H1 (cell line): ENCODE results near the gene WDR59. TPM values are rescaled to one million over a fixed set of nuclear protein-coding genes. Genes with fewer than 3 reads are reported as not detected.

Source experiments
- CTCF ChIA-PET: fragments of 300-600 bp; sonication (Branson Sonifier 250); formaldehyde crosslinking; loops from one replicate; lab custom pipeline; 2021; ENCODE audit not compliant: partially characterized antibody; lab: Charles Lee
- POLR2A ChIA-PET: fragments of 300-600 bp; sonication (Branson Sonifier 250); formaldehyde crosslinking; loops from one replicate; lab custom pipeline; 2021; ENCODE audit warnings: inconsistent platforms; ENCODE audit not compliant: partially characterized antibody; lab: Charles Lee
- DNase-seq, 2 experiments: peaks; one replicate each; pipeline versions ENCODE4 v3.0.0 to v3.0.0-alpha.2; 2010 to 2022; ENCODE audit warnings: low spot score in 2 of 2, low read depth in 1 of 2, mixed read lengths in 1 of 2
- FAIRE-seq: peaks from 2 replicates; lab custom pipeline; 2011; peaks lifted over from hg19 to GRCh38; lab: Jason Lieb, UNC
- H2AFZ ChIP-seq: 2 replicates; pipeline ENCODE4 v1.8.1; 2012; ENCODE audit warnings: low read length, inconsistent platforms
- H2AK5ac ChIP-seq: 2 replicates; pipeline ENCODE4 v1.6.1; 2013; ENCODE audit warnings: low read depth, low read length
- H2BK120ac ChIP-seq: replicated peaks from 2 replicates; pipeline ENCODE3; 2013; ENCODE audit warnings: low read depth, low read length, inconsistent platforms
- H2BK12ac ChIP-seq: 2 replicates; pipeline ENCODE4 v1.6.1; 2013; ENCODE audit warnings: low read depth, low read length
- H2BK15ac ChIP-seq: 2 replicates; pipeline ENCODE4 v1.6.1; 2013; ENCODE audit warnings: low read length
- H2BK20ac ChIP-seq: 2 replicates; pipeline ENCODE4 v1.6.1; 2013; ENCODE audit warnings: low read length
- H2BK5ac ChIP-seq: 2 replicates; pipeline ENCODE4 v1.6.1; 2013; ENCODE audit warnings: low read depth, low read length
- H3K14ac ChIP-seq: 2 replicates; pipeline ENCODE4 v1.6.1; 2013; ENCODE audit warnings: inconsistent platforms; ENCODE audit not compliant: insufficient read length
- H3K18ac ChIP-seq: 2 replicates; pipeline ENCODE4 v1.6.1; 2013; ENCODE audit warnings: low read length; ENCODE audit errors: extremely low read depth
- H3K23ac ChIP-seq: 2 replicates; pipeline ENCODE4 v1.6.1; 2013; ENCODE audit warnings: inconsistent platforms; ENCODE audit not compliant: insufficient read length
- H3K23me2 ChIP-seq: 2 replicates; pipeline ENCODE4 v1.6.1; 2013; ENCODE audit warnings: low read depth, low read length
- H3K27ac ChIP-seq: 2 replicates; pipeline ENCODE4 v1.6.1; 2011; ENCODE audit warnings: low read depth, low read length, inconsistent platforms
- H3K27me3 ChIP-seq, 4 experiments: replicated peaks in 1 of 4; 1 replicate in 1 of 4; 2 replicates in 3 of 4; pipeline versions ENCODE4 v1.6.1 to v1.8.1; 2011 to 2013; ENCODE audit warnings: low read length in 3 of 4, mild to moderate bottlenecking in 3 of 4, inconsistent platforms in 2 of 4, mixed read lengths in 2 of 4, moderate library complexity in 1 of 4; ENCODE audit not compliant: control insufficient read depth in 3 of 4, insufficient read depth in 3 of 4; ENCODE audit errors: extremely low read depth in 1 of 4
- H3K36me3 ChIP-seq, 4 experiments: 2 replicates each; pipeline versions ENCODE4 v1.6.1 to v1.8.1; 2011 to 2013; ENCODE audit warnings: mild to moderate bottlenecking in 4 of 4, low read length in 3 of 4, moderate library complexity in 2 of 4, control low read depth in 1 of 4, inconsistent platforms in 1 of 4; ENCODE audit not compliant: insufficient read depth in 4 of 4, control insufficient read depth in 2 of 4
- H3K4ac ChIP-seq: replicated peaks from 2 replicates; pipeline ENCODE3; 2013; ENCODE audit warnings: low read length, low read depth, mixed read lengths, inconsistent platforms; ENCODE audit not compliant: insufficient read length
- H3K4me1 ChIP-seq, 4 experiments: replicated peaks in 1 of 4; 1 replicate in 1 of 4; 2 replicates in 3 of 4; pipeline versions ENCODE4 v1.6.1 to v1.8.1; 2011 to 2013; ENCODE audit warnings: low read length in 3 of 4, inconsistent platforms in 2 of 4, mixed read lengths in 1 of 4; ENCODE audit not compliant: insufficient read depth in 4 of 4, control insufficient read depth in 3 of 4
- H3K4me2 ChIP-seq, 2 experiments: 2 replicates each; pipeline versions ENCODE4 v1.6.1 to v1.8.1; 2011 to 2013; ENCODE audit warnings: low read depth in 2 of 2, low read length in 2 of 2, control low read depth in 1 of 2, inconsistent platforms in 1 of 2, mild to moderate bottlenecking in 1 of 2; ENCODE audit not compliant: insufficient read depth in 1 of 2
- H3K4me3 ChIP-seq, 4 experiments: fragments of 200-600, 300-600 bp in 1 of 4; sonication (generic), shearing (Covaris generic), sonication (Bioruptor Twin) in 1 of 4; 2 replicates each; pipeline versions ENCODE4 v1.5.1 to v1.8.1; 2011 to 2016; ENCODE audit warnings: low read length in 4 of 4, low read depth in 3 of 4, control low read depth in 2 of 4, inconsistent platforms in 2 of 4, mild to moderate bottlenecking in 2 of 4, mixed read lengths in 1 of 4, moderate library complexity in 1 of 4; ENCODE audit not compliant: insufficient read depth in 2 of 4; ENCODE audit errors: extremely low read depth in 1 of 4
- H3K56ac ChIP-seq: replicated peaks from 2 replicates; pipeline ENCODE3; 2013; ENCODE audit warnings: low read depth, mild to moderate bottlenecking, mixed read lengths, low read length, inconsistent platforms; ENCODE audit not compliant: insufficient read length
- H3K79me1 ChIP-seq: 2 replicates; pipeline ENCODE4 v1.6.1; 2013; ENCODE audit warnings: low read depth, low read length, control low read depth
- H3K79me2 ChIP-seq, 2 experiments: 2 replicates each; pipeline versions ENCODE4 v1.6.1 to v1.8.1; 2012 to 2013; ENCODE audit warnings: low read length in 2 of 2, mild to moderate bottlenecking in 2 of 2, inconsistent platforms in 1 of 2; ENCODE audit not compliant: insufficient read depth in 2 of 2, control insufficient read depth in 1 of 2
- H3K9ac ChIP-seq, 4 experiments: replicated peaks in 1 of 4; 1 replicate in 1 of 4; 2 replicates in 3 of 4; pipeline versions ENCODE4 v1.6.1 to v1.8.1; 2011 to 2013; ENCODE audit warnings: low read depth in 3 of 4, low read length in 3 of 4, control low read depth in 2 of 4, mild to moderate bottlenecking in 2 of 4, moderate library complexity in 2 of 4, inconsistent platforms in 1 of 4; ENCODE audit errors: extremely low read depth in 1 of 4
- H3K9me3 ChIP-seq, 2 experiments: 2 replicates each; pipeline versions ENCODE4 v1.6.1 to v1.8.1; 2012 to 2013; ENCODE audit warnings: mild to moderate bottlenecking in 2 of 2, moderate library complexity in 2 of 2, control low read depth in 1 of 2, inconsistent platforms in 1 of 2, low read depth in 1 of 2, low read length in 1 of 2, mixed read lengths in 1 of 2; ENCODE audit not compliant: insufficient read depth in 2 of 2
- H4K20me1 ChIP-seq, 2 experiments: replicated peaks in 1 of 2; 2 replicates each; pipeline versions ENCODE3 to v1.8.1; 2011 to 2013; ENCODE audit warnings: inconsistent platforms in 2 of 2, low read length in 2 of 2, mild to moderate bottlenecking in 1 of 2; ENCODE audit not compliant: insufficient read depth in 2 of 2, control insufficient read depth in 1 of 2
- H4K5ac ChIP-seq: 2 replicates; pipeline ENCODE4 v1.6.1; 2013; ENCODE audit warnings: low read length, low read depth, mixed read lengths, inconsistent platforms; ENCODE audit not compliant: insufficient read length
- H4K8ac ChIP-seq: 2 replicates; pipeline ENCODE4 v1.8.0; 2013; ENCODE audit warnings: mild to moderate bottlenecking, moderate library complexity, low read length, inconsistent platforms; ENCODE audit not compliant: insufficient read depth; ENCODE audit errors: extremely low read depth
- H4K91ac ChIP-seq: replicated peaks from 2 replicates; pipeline ENCODE3; 2013; ENCODE audit warnings: low read length, mixed read lengths, inconsistent platforms; ENCODE audit not compliant: insufficient read length
- CBX5 ChIP-seq: fragments of 300-800, 300-1000 bp; sonication (generic); IDR thresholded peaks from 2 replicates; pipeline ENCODE4 v1.7.1; 2016; ENCODE audit warnings: antibody characterized with exemption, low read length, low read depth
- MAFK ChIP-seq: IDR thresholded peaks from 2 replicates; pipeline ENCODE4 v1.6.1; 2012; ENCODE audit warnings: low read depth, mild to moderate bottlenecking, improper control_type of control experiment, low read length
- NRF1 ChIP-seq: IDR thresholded peaks from 2 replicates; pipeline ENCODE4 v1.6.1; 2011; ENCODE audit warnings: mild to moderate bottlenecking, low read depth, low read length, improper control_type of control experiment
- PHF8 ChIP-seq: fragments of 200-600 bp; sonication (generic); conservative IDR thresholded peaks from 2 replicates; pipeline ENCODE4 v1.7.1; 2012; ENCODE audit warnings: low read depth, mild to moderate bottlenecking, inconsistent platforms, low read length, moderate library complexity
- RBBP5 ChIP-seq: IDR thresholded peaks from 2 replicates; pipeline ENCODE4 v1.7.1; 2012; ENCODE audit warnings: low read depth, mild to moderate bottlenecking, inconsistent platforms, low read length, moderate library complexity, borderline replicate concordance
- SP2 ChIP-seq: IDR thresholded peaks from 2 replicates; pipeline ENCODE4 v1.6.1; 2012; ENCODE audit warnings: mild to moderate bottlenecking, low read length, inconsistent platforms
- SUZ12 ChIP-seq: fragments of 200-600 bp; sonication (generic); IDR thresholded peaks from 2 replicates; pipeline ENCODE4 v1.6.1; 2012; ENCODE audit warnings: mild to moderate bottlenecking, inconsistent platforms, low read length, moderate library complexity, mixed read lengths
- TAF7 ChIP-seq: optimal IDR thresholded peaks from 2 replicates; pipeline ENCODE3; 2011; ENCODE audit warnings: low read depth, mild to moderate bottlenecking, inconsistent platforms, low read length, moderate library complexity, borderline replicate concordance
- TEAD4 ChIP-seq: IDR thresholded peaks from 2 replicates; pipeline ENCODE4 v1.6.1; 2012; ENCODE audit warnings: low read depth, low read length, inconsistent platforms, mixed read lengths
- WGBS, 2 experiments: shearing (Covaris generic) in 1 of 2; methylation state at CpG; one replicate each; pipeline versions ENCODE4 v1.1.6 to v1.1.7; 2013 to 2015; ENCODE audit warnings: low lambda C conversion rate in 2 of 2, mixed read lengths in 2 of 2, inconsistent platforms in 1 of 2, low coverage in 1 of 2, missing lambda C conversion rate in 1 of 2; ENCODE audit not compliant: insufficient replicate concordance in 2 of 2, insufficient coverage in 1 of 2, insufficient read length in 1 of 2; ENCODE audit errors: extremely low coverage in 1 of 2, missing lambda C conversion rate in 1 of 2; 5-methylcytosine and 5-hydroxymethylcytosine counted together
- polyA plus RNA-seq, 7 experiments: library from polyadenylated mRNA; depleted of rRNA in 3 of 7; stranded (reverse) in 5 of 7; unstranded in 2 of 7; fragments of >200 nt in 5 of 7; fragments of 200-250 nt in 2 of 7; gene quantifications; 1 replicate in 5 of 7; 2 replicates in 1 of 7; 4 replicates in 1 of 7; pipeline versions ENCODE4 v1.2.1 to v1.2.3, GENCODE V29; 2011 to 2013; ENCODE audit warnings: missing spikeins in 2 of 7, mixed read lengths in 2 of 7
- total RNA-seq: library from RNA; stranded (reverse); fragmentation: NEBNext Ultra II Directional; extraction: Animal tissue kit (Norgen Biotek cat#: 25700); gene quantifications from 2 replicates; pipeline ENCODE4 v1.2.1, GENCODE V29; 2021
- TF ChIP-seq, protein P1 (sequence below): IDR thresholded peaks from 2 replicates; pipeline ENCODE4 v1.6.1; 2011; ENCODE audit warnings: low read depth, mild to moderate bottlenecking, low read length; ENCODE audit not compliant: insufficient read depth
- TF ChIP-seq, protein P2 (sequence below): IDR thresholded peaks from 2 replicates; pipeline ENCODE4 v1.6.1; 2012; ENCODE audit warnings: low read length, inconsistent platforms

WDR59 gene
- total and polyA plus RNA-seq, 2 of the 8 experiments (the other 6 are each of a cell fraction or from before 2014, with no cell fraction given), result 84.2 to 124 TPM

DNA sequence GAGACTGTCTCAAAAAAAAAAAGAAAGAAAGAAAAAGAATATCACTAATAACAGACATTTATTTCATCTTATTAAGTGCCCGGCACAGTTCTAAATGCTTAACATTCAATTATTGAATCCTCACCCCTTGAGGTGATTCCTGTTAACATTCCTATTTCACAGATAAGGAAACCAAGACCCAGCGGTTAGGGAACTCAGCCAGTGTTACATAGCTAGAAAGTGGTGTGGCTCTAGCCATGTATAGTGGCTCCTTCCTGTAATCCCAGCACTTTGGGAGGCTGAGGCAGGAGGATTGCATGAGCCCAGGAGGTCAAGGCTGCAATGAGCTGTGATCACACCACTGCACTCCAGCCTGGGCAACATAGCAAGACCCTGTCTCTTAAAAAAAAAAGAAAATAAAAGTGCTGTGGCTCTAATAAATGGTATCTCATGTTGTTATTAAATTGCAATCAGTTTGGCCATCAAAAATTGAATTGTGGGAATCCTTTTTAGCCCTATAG, 42.0 kb upstream of the WDR59 start:
- Histone ChIP-seq H3K4me1 (no peaks in the 10 kb centered on the region; a peak in 1 of 7 replicates), H4K20me1 (peaks cover 4 to 10% of the 10 kb centered on the region in 2 experiments), H4K8ac (no peak overlapping the region), H3K36me3 (no peaks in the 10 kb centered on the region; a peak in 1 of 8 replicates), H3K18ac (no peak overlapping the region), H3K23me2 (no peaks in the 10 kb centered on the region), H3K9me3 (0 out of 4 replicates have a peak, but pooled peaks cover 0 to 3% of the 10 kb centered on the region in 2 experiments), H3K4me2 (no peak overlapping the region), H2BK15ac (no peak overlapping the region), H3K79me2 (peaks cover 3 to 79% of the 10 kb centered on the region in 2 experiments), H4K91ac (no peak overlapping the region), H3K4ac (no peak overlapping the region), H2BK20ac (no peak overlapping the region), H2AFZ (no peak overlapping the region), H3K56ac (no peak overlapping the region), H3K27ac (no peak overlapping the region), H2BK120ac (no peak overlapping the region), H3K4me3 (no peak overlapping the region), H2BK12ac (no peak overlapping the region), H2BK5ac (no peak overlapping the region), H3K79me1 (peaks cover 6% of the 10 kb centered on the region), H3K23ac (no peak overlapping the region), H3K27me3 (no peaks in the 10 kb centered on the region), H3K9ac (no peak overlapping the region), H3K14ac (no peak overlapping the region), H4K5ac (no peak overlapping the region), H2AK5ac (no peak overlapping the region)
- WGBS, 2 experiments, result 94% methylated on average over 2 of the region's 2 CpGs; no CpG with 5 or more reads in 1 of the 2 experiments
- FAIRE-seq, result no peak
- no peak for DNase-seq
- CTCF ChIA-PET, result interaction anchor here (1.1 to 2.0 kb wide), 2 partner anchors 61 to 84 kb away, joined by 3 to 7 read pairs; no protein-coding TSS in a partner anchor
- POLR2A ChIA-PET, result no interaction called here
- no peak for TF ChIP-seq PHF8
- no peak for TF ChIP-seq SUZ12
- no peak for TF ChIP-seq MAFK
- no peak for TF ChIP-seq TEAD4
- TF ChIP-seq CBX5, result no peak
- TF ChIP-seq NRF1, result no peak
- TF ChIP-seq, protein P1, sequence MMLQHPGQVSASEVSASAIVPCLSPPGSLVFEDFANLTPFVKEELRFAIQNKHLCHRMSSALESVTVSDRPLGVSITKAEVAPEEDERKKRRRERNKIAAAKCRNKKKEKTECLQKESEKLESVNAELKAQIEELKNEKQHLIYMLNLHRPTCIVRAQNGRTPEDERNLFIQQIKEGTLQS, result no peak
- no peak for TF ChIP-seq RBBP5
- TF ChIP-seq, protein P2, sequence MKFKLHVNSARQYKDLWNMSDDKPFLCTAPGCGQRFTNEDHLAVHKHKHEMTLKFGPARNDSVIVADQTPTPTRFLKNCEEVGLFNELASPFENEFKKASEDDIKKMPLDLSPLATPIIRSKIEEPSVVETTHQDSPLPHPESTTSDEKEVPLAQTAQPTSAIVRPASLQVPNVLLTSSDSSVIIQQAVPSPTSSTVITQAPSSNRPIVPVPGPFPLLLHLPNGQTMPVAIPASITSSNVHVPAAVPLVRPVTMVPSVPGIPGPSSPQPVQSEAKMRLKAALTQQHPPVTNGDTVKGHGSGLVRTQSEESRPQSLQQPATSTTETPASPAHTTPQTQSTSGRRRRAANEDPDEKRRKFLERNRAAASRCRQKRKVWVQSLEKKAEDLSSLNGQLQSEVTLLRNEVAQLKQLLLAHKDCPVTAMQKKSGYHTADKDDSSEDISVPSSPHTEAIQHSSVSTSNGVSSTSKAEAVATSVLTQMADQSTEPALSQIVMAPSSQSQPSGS, result no peak
- TF ChIP-seq TAF7, result no peak
- TF ChIP-seq SP2, result no peak
